ENCODE measurements around the gene ARHGAP15. TPM values are rescaled to one million over a fixed set of nuclear protein-coding genes. Genes with fewer than 3 reads are reported as not detected.

Gene ARHGAP15
- total and polyA plus RNA-seq, 2 experiments from 2014 or later: 0.26 TPM; not detected in 1

GRCh38 chr2:143801561-143801960, 672.3 kb downstream of the ARHGAP15 start:
- Histone ChIP-seq H3K4me2 (no peak overlapping the region), H3K4me1 (ENCODE audit: insufficient read depth) (peaks cover 9% of the 10 kb centered on the region), H2AFZ (no peak overlapping the region), H4K20me1 (replicated peaks; ENCODE audit: insufficient read depth) (no peaks in the 10 kb centered on the region), H3K9me2 (ENCODE audit: insufficient read depth) (peaks cover 9% of the 10 kb centered on the region; the same call in 1 of the 2 replicates), H3K27ac (ENCODE audit: low read depth) (no peak overlapping the region), H3K4me3 (no peak overlapping the region), H3K27me3 (ENCODE audit: insufficient read depth) (no peaks in the 10 kb centered on the region), H3F3A (replicated peaks; ENCODE audit: low read depth) (no peaks in the 10 kb centered on the region), H3K36me3 (ENCODE audit: insufficient read depth) (no peaks in the 10 kb centered on the region), H3K79me2 (replicated peaks; ENCODE audit: insufficient read depth) (no peaks in the 10 kb centered on the region)
- Mint-ChIP-seq H3K4me1 (peaks cover 8% of the 10 kb centered on the region; the same call in 2 of the 3 replicates), H3K36me3 (ENCODE audit: low read depth) (no peaks in the 10 kb centered on the region), H3K4me3 (no peak overlapping the region), H3K9me3 (no peaks in the 10 kb centered on the region), H3K27ac (no peak overlapping the region), H3K27me3 (ENCODE audit: insufficient read depth, low read depth, poor library complexity) (peaks cover 6% of the 10 kb centered on the region)
- DNase-seq (ENCODE audit: low spot score) (no peak), ATAC-seq (no peak)
- no peak for TF ChIP-seq NANOG (IDR thresholded peaks at IDR 0.05; ENCODE audit: borderline replicate concordance)

GRCh38 chr2:143802242-143802641, 673.0 kb downstream of the ARHGAP15 start:
- Histone ChIP-seq H3K4me2 (no peak overlapping the region), H3K4me1 (ENCODE audit: insufficient read depth) (peaks cover 9% of the 10 kb centered on the region), H3K27me3 (ENCODE audit: insufficient read depth) (no peaks in the 10 kb centered on the region), H3K9me2 (ENCODE audit: insufficient read depth) (peaks cover 9% of the 10 kb centered on the region; the same call in 1 of the 2 replicates), H3K4me3 (no peak overlapping the region), H4K20me1 (replicated peaks; ENCODE audit: insufficient read depth) (no peaks in the 10 kb centered on the region), H3K27ac (ENCODE audit: low read depth) (no peak overlapping the region), H3K36me3 (ENCODE audit: insufficient read depth) (no peaks in the 10 kb centered on the region), H3F3A (replicated peaks; ENCODE audit: low read depth) (no peaks in the 10 kb centered on the region), H3K79me2 (replicated peaks; ENCODE audit: insufficient read depth) (no peaks in the 10 kb centered on the region), H2AFZ (no peak overlapping the region)
- H3K36me3 Mint-ChIP-seq (ENCODE audit: low read depth): no peaks in the 10 kb centered on the region
- no peak overlapping the region for H3K27ac Mint-ChIP-seq
- no peak overlapping the region for H3K4me3 Mint-ChIP-seq
- no peak for DNase-seq (ENCODE audit: low spot score)
- H3K9me3 Mint-ChIP-seq: no peaks in the 10 kb centered on the region
- H3K4me1 Mint-ChIP-seq: peaks cover 8% of the 10 kb centered on the region; the same call in 2 of the 3 replicates
- peaks cover 6% of the 10 kb centered on the region for H3K27me3 Mint-ChIP-seq (ENCODE audit: insufficient read depth, low read depth, poor library complexity)
- ATAC-seq: no peak
- TF ChIP-seq CREB1 (CRISPR knock-in tag; IDR thresholded peaks at IDR 0.05; ENCODE audit: low read depth): no peak
- TF ChIP-seq EZH2phosphoT487 (IDR thresholded peaks at IDR 0.05; ENCODE audit: unreplicated experiment): no peak
- no peak for TF ChIP-seq ZNF462 (CRISPR knock-in tag; IDR thresholded peaks at IDR 0.05)
- TF ChIP-seq POLR2AphosphoS5 (IDR thresholded peaks at IDR 0.05; ENCODE audit: low read depth): no peak
- TF ChIP-seq NANOG (IDR thresholded peaks at IDR 0.05; ENCODE audit: borderline replicate concordance): no peak
- TF ChIP-seq ZNF331 (CRISPR knock-in tag; IDR thresholded peaks at IDR 0.05; ENCODE audit: low read depth): no peak
- TF ChIP-seq, protein P1, sequence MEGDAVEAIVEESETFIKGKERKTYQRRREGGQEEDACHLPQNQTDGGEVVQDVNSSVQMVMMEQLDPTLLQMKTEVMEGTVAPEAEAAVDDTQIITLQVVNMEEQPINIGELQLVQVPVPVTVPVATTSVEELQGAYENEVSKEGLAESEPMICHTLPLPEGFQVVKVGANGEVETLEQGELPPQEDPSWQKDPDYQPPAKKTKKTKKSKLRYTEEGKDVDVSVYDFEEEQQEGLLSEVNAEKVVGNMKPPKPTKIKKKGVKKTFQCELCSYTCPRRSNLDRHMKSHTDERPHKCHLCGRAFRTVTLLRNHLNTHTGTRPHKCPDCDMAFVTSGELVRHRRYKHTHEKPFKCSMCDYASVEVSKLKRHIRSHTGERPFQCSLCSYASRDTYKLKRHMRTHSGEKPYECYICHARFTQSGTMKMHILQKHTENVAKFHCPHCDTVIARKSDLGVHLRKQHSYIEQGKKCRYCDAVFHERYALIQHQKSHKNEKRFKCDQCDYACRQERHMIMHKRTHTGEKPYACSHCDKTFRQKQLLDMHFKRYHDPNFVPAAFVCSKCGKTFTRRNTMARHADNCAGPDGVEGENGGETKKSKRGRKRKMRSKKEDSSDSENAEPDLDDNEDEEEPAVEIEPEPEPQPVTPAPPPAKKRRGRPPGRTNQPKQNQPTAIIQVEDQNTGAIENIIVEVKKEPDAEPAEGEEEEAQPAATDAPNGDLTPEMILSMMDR (conservative IDR thresholded peaks at IDR 0.05; ENCODE audit: low read depth in 2 of 2): no peak
- no peak for TF ChIP-seq REST (IDR thresholded peaks at IDR 0.05; ENCODE audit: unreplicated experiment)
- TF ChIP-seq STAT1 (IDR thresholded peaks at IDR 0.05; ENCODE audit: unreplicated experiment): no peak
- no peak for TF ChIP-seq EZH2 (IDR thresholded peaks at IDR 0.05; ENCODE audit: low read depth, unreplicated experiment)
- TF ChIP-seq ZNF114 (CRISPR knock-in tag; IDR thresholded peaks at IDR 0.05): no peak

Data from GM23338 (cell line).